Measurements from ENCODE around the gene PNPLA6.

GRCh38 chr19:7522072-7522922 is 13.2 kb upstream of the PNPLA6 start, which contains the start of gene MCOLN1:
- TF ChIP-seq CTCF (optimal IDR thresholded peaks at IDR 0.05 in 1 of 3, IDR thresholded peaks at IDR 0.05 in 1 of 3, conservative IDR thresholded peaks at IDR 0.05 in 1 of 3; ENCODE audit: extremely low read depth in 1 of 3, insufficient read depth in 2 of 3, low read length in 3 of 3): no peak
- no peak for TF ChIP-seq EZH2 (IDR thresholded peaks at IDR 0.05; ENCODE audit: low read length)

Data from keratinocyte (primary cell).